Endothelial cell of hepatic sinusoid (primary cell): Measurements from ENCODE around the gene HTR1E.
"Not testable (repeated sequence)": the region's sequence is repeated elsewhere in the genome, so short reads cannot be mapped to it uniquely, and the experiment has no call there.

Experiments used
- in situ Hi-C: cut with HindIII; loops from 2 replicates; pipeline ENCODE4 v1.10.0; 2017; ENCODE audit warnings: low sequenced_read_pairs

Gene HTR1E

DNA sequence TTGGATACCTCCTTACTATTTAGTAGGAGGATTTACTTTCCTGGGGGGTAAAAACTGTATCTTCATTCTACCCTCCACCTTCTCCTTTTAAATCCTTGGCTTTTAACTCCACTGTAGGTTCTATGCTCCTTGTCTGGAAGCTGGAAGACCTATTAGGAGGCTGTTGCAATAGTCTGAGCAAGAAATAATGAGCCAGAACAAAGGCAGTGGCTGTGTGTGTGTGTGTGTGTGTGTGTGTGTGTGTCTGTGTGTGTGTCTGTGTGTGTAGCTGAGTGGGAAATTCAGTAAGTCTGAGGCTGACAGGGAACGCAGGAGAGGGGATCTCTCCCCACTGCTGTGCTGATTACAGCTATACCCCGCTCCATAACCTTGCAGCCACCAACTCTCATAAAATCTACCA is 35.8 kb downstream of the HTR1E start:
- in situ Hi-C loops: no loop called here

DNA sequence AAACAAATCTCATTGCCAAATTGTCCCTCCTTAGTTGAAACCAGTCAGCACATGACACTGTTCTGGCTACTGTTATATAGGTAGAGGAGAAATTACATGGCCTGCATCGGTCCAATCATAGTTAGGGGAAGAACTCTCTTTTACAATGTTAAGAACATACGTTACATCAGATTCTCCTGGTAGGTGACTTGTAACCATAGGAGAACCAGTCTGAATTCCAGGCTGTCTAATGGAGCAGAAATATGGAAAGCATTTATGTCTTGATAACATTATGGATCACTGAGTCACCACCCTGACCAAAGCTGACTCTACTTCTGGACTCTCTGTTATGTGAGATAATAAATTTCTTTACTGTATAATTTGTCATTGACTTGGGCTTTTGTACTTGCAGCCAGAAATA is 40.9 kb downstream of the HTR1E start:
- in situ Hi-C loops: no loop called here

DNA sequence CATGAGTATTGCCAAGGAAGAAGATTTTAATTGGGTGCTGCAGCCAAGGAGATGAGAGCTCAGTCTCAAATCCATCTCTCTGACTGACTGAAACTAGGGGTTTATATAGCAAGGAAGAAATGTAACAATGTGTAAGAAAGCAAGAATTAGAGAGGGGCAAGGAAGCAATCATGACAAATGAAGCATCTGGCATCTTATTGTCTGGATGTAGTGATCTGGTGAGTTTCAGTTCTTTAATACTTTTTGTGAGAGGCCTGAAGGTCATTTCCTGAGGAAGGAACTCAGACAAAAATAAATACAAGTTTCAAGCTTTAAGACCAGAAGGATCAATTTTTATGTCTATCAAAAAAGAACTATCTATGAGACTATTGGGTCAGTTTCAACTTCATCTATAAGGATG is 64.2 kb downstream of the HTR1E start:
- in situ Hi-C loops: no loop called here

DNA sequence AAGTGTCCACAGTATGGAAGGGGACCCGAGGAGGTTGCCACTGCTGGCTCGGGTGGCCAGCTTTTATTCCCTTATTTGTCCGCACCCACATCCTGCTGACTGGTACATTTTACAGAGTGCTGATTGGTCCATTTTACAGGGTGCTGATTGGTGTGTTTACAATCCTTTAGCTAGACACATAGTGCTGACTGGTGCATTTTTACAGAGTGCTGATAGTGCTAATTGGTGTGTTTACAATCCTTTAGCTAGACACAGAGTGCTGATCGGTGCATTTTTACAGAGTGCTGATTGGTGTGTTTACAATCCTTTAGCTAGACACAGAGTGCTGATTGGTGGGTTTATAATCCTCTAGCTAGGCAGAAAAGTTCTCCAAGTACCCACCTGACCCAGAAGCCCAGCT is 65.1 kb downstream of the HTR1E start:
- in situ Hi-C loops: not testable (repeated sequence)

DNA sequence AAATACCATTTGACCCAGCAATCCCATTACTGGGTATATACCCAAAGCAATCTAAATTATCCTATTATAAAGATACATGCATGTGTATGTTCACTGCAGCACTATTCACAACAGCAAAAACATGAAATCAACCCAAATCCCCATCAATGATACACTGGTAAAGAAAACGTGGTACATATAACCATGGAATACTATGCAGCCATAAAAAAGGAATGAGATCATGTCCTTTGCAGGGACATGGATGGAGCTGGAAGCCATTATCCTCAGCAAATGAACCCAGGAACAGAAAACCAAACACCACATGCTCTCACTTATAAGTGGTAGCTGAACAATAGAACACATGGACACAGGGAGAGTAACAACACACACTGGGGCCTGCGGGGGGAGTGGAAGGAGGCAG is 69.2 kb downstream of the HTR1E start:
- in situ Hi-C loops: not testable (repeated sequence)

DNA sequence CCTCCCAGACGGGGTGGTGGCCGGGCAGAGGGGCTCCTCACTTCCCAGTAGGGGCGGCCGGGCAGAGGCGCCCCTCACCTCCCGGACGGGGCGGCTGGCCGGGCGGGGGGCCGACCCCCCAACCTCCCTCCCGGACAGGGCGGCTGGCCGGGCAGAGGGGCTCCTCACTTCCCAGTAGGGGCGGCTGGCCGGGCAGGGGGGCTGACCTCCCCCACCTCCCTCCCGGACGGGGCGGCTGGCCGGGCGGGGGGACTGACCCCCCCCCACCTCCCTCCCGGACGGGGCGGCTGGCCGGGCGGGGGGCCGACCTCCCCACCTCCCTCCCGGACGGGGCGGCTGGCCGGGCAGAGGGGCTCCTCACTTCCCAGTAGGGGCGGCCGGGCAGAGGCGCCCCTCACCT is 72.3 kb downstream of the HTR1E start:
- in situ Hi-C loops: not testable (repeated sequence)

DNA sequence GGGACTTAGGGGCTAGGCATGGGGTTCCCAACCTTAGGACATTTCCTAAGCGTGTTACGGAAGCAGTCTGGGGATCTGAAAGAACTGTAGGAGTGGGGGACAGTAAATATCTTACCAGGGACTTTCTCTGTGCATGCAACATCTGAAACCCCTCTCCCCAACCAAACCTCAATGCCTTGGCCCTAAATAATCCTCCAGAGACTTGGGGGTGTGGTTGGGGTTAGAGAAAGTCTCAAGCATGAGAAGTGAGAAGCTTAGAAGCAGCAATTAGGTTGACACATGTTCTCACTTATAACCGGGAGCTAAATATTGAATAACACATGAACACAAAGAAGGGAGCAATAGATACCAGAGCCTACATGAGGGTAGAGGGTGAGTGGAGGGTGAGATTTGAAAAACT is 74.7 kb downstream of the HTR1E start:
- in situ Hi-C loops: no loop called here

DNA sequence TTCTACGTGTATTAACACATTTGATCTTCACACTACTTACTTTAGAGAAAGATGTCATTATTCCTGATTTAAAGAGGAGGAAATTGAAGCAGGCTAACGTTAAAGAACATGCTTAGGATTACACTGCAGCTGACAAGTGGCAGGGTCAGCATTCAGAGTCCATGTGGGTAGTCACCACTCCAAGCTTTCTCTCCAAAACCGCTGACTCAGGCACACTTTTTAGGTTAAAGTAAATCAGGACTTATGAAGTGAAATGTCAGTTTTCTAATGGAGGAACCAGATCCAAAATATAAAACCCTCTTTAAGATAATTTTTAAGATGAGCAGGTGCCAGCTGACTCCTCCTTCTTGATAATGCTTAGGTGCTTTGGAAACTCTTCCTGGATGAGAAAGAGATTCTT is 75.4 kb downstream of the HTR1E start:
- in situ Hi-C loops: no loop called here

DNA sequence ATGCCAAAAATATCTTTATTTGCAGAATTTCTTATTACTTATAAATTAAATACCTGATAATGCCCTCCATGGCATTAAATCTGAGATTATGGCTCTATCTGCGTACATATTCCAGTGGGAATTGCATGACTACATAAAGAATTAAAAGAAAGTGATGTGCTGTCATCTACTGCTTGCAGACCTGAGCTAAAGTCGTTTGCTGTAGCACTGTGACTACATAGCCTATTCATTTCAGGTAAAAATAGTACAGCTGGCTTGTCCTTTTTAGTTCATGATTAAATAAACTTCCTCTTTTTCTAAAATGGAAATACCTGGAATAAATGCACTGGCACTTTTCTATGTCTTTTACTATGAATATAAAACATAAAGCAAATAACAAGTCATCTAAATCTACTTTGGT is 79.4 kb downstream of the HTR1E start:
- in situ Hi-C loops: no loop called here

DNA sequence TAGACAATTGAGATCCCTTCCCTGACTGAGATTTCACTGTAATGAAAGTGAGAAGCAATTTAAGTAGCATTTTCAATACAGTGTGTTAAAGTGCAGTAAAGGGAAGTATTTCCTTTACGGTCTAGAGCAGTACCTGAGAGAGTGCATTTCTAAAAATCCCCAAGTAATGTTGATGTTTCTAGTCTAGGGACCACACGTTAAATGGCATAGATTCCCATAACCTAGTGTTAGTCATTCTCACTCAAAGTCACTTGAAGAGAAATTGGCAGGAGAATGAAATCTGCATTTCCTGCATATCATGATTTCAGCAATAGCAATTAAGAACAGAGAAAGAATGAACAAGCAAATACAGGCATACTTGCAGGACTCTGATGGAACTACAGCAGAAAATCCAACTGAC is 89.7 kb downstream of the HTR1E start:
- in situ Hi-C loops: no loop called here

DNA sequence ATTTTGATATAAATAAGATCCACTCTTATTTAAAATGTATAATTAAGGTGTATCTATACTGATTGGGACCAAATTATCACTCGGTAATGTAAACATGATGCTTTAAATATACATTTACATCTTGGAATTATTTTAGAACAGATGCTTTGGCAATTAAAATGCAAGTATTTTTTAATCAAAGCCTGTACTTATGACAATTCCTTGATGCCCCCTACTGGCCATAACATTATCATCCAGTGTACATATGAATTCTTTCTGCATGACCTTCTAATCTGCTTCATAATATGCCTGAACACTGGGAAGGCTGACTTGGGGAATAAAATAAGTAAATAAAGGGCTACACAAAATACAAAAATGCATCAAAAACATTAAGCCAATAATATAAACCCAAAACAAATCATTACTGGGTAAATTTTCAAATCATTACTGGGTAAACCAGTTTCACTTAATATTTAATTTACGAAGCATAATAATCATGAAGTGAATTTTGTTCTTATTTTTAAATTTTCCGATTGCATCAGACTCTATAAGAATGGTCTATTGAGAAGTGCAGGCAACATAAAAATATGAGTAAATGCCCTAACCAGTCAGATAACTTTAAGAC is 92.5 kb downstream of the HTR1E start:
- in situ Hi-C loops: no loop called here

DNA sequence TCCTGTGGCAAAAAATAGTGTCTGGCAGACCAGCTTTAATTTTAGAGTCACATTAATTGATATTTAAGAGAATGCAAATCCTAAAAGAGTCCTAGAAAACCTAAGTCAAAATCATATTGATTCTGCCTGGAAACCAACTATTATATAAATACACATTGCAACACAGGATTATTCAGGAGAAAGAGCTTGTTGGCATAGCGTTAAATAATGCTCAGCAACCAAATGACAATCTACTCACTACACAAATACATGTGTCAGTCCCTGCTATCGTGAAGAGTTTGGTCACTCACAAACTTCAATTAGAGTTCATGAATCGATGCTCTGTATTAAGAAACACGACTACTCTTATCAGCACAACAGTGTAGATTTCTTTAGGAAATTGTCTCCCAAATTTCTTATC is 103.4 kb downstream of the HTR1E start:
- in situ Hi-C loops: no loop called here

DNA sequence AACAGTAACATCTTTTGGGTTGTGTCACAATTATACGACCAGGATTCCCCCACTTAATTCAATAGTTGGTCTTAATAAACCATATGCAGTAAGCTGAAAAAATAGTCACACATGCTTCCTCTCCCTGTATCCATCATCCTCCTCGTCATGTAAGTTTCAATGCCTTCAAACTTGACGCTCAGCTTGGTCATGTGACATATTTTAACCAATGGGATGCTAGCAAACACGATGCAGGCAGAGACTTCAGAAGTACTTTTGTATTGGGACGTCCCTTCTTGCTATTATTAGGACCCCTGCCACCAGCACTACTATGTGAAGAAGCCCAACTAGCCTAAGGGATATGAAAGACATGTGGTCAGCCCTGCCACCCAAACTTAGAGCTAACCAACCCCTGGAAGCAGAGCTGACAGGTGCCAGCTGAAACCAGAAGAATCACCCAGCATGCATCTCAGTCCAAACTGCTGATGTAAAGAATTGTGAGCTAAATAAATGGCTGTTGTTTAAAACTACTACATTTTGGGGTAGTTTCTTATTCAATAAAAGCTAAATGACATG is 108.3 kb downstream of the HTR1E start:
- in situ Hi-C loops: no loop called here

DNA sequence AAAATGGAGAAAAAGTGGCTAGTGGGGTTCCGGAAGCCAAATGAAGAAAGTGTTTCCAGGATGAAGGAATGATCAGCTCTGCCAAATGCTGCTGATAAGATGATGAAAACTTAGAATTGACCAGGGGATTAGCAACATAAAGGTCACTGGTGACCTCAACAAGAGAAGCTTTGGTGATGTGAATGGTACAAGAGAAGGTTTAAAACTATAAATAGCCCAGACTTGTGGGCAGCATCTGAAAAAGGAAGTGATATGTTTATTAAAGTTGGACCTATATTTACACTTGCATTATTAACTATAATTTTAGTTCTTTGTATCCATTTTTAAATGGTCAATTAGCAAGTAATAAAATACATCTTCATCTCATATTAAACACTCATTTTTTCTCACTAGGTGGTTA is 112.5 kb downstream of the HTR1E start:
- in situ Hi-C loops: no loop called here

DNA sequence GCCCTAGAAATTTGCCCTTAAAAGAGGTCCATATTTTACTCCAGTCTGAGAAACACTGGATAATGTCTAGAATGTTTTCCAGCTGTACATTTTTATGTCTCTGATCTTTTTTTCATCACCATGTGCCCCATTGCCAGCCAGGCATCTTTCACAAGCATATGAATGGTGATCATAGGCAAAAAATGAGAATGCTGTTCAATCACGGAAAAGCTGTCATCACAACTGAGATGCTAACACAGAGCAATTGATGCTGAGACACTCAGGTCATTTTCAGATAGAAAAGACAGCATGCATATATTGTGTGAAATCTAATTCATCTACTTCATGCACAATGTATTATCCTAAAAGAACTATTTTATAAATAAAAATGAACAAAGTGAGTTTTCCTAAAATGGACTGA is 116.0 kb downstream of the HTR1E start:
- in situ Hi-C loops: no loop called here

DNA sequence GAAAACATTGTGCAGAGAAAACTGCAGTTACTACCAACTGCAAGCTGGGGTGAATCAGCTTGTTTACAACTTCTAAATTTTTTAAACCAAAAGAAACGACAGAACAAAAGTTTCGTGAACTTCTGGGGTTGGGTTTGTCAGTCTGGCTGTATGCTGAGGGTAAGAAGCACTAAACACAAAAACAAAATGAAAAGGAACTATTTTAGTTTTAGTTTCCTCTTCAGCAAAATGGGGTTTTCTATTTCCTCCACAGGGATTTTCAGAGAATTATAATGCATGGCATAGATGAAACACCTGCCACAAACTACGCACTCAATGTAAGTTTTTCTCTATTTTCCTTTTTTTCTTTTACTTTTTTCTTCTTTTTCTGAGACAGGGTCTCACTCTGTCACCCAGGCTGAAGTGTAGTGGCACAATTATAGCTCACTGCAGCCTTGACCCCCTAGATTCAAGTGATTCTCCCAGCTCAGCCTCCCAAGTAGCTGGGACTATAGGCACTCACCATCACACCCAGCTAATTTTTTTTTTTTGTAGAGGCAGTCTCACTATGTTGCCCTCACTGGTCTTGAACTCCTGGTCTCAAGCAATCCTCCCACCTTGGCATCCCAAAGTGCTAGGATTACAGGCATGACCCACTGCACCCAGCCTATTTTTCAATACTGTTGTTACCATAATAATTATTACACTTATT is 117.0 kb downstream of the HTR1E start:
- in situ Hi-C loops: no loop called here

DNA sequence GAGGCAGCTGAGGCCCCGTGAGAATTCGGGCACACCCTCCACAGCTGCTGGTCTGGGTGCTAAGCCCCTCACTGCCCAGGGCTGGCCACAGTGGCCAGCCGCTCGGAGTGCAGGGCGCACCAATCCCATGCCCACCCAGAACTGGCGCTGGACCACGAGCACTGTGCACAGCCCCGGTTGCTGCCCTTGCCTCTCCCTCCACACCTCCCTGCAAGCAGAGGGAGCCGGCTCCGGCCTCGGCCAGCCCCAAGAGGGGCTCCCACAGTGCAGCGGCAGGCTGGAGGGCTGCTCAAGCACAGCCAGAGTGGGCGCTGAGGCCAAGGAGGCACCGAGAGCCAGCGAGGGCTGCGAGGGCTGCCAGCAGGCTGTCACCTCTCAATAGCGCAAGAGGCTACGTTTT is 122.6 kb downstream of the HTR1E start:
- in situ Hi-C loops: no loop called here

DNA sequence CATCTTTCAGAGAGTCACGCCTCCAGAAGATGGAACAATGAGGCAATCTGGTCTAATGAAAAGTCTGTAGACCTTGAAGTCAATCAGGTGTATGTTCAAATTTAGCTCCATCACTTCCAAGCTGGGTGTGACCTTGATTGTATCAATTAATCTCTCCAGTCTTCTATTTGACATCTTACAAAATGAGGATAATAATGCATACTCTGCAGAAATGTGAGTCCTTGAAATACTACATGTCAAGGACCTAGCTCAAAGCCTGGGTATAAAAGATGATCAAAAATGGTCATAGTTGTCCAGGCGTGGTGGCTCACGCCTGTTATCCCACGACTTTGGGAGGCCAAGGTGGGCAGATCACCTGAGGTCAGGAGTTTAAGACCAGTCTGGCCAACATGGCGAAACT is 127.8 kb downstream of the HTR1E start:
- in situ Hi-C loops: no loop called here
